Inferior parietal cortex (tissue), 1 donor: ENCODE results near the gene CES2.
"Not testable (repeated sequence)": the region's sequence is repeated elsewhere in the genome, so short reads cannot be mapped to it uniquely, and the experiment has no call there.

Experiments used
- DNase-seq: peaks from one replicate; pipeline ENCODE4 v3.0.0-alpha.2; 2016; ENCODE audit errors: extremely low spot score

Gene CES2

GRCh38 chr16:66953462-66954096 lies 18.3 kb downstream of the CES2 start:
- DNase-seq: no peak

- peak; percentile 95 for DNase-seq
Measured at GRCh38 chr16:66954097-66954659, 18.9 kb downstream of the CES2 start.

- not testable (repeated sequence) for DNase-seq
Measured at GRCh38 chr16:66955363-66956153, 20.2 kb downstream of the CES2 start.

GRCh38 chr16:66956154-66956457 lies 20.8 kb downstream of the CES2 start:
- not testable (repeated sequence) for DNase-seq

- no peak for DNase-seq
Measured at GRCh38 chr16:66958857-66959703, 23.8 kb downstream of the CES2 start.

- peak; percentile 45 for DNase-seq
Measured at GRCh38 chr16:66959704-66960161, 24.4 kb downstream of the CES2 start.

- no peak for DNase-seq
Measured at GRCh38 chr16:66960270-66960669, 25.0 kb downstream of the CES2 start.

- DNase-seq: peak; percentile 53
Measured at GRCh38 chr16:66961065-66961744, 25.9 kb downstream of the CES2 start, which contains the start of gene CES3. Gene CES3, plus strand, starts transcription at chr16:66961266. Its CDS starts 42 bp downstream, at chr16:66961308.

- no peak for DNase-seq
Measured at GRCh38 chr16:66961914-66962313, 26.6 kb downstream of the CES2 start.

GRCh38 chr16:66964049-66964448 lies 28.7 kb downstream of the CES2 start:
- DNase-seq: no peak

GRCh38 chr16:66968847-66969246 lies 33.5 kb downstream of the CES2 start:
- DNase-seq: no peak

GRCh38 chr16:66970775-66971720 lies 35.7 kb downstream of the CES2 start:
- no peak for DNase-seq

- DNase-seq: no peak
Measured at GRCh38 chr16:66972983-66973382, 37.7 kb downstream of the CES2 start.

GRCh38 chr16:66973716-66974115 lies 38.4 kb downstream of the CES2 start:
- no peak for DNase-seq

- not testable (repeated sequence) for DNase-seq
Measured at GRCh38 chr16:66974156-66974931, 39.0 kb downstream of the CES2 start.

- not testable (repeated sequence) for DNase-seq
Measured at GRCh38 chr16:66974932-66975246, 39.6 kb downstream of the CES2 start.

GRCh38 chr16:66975302-66975893 lies 40.1 kb downstream of the CES2 start:
- no peak for DNase-seq

- no peak for DNase-seq
Measured at GRCh38 chr16:66976746-66977145, 41.4 kb downstream of the CES2 start.
